Esophagus squamous epithelium (tissue), 4 donors: ENCODE measurements around the gene CSMD2.

Experiments
- POLR2A ChIP-seq, 4 donors: fragments of 450-650 bp; IDR thresholded peaks; one replicate each; pipeline ENCODE4 v1.6.1; 2017; ENCODE audit warnings: antibody characterized with exemption in 4 of 4, mild to moderate bottlenecking in 4 of 4, moderate library complexity in 3 of 4
- TF ChIP-seq, protein P1 (sequence below), 6 experiments: fragments of 450-650 bp in 4 of 6; fragments of 200-600 bp in 2 of 6; sonication (generic) in 2 of 6; IDR thresholded peaks; one replicate each; pipeline ENCODE4 v1.5.1; 2016 to 2019; ENCODE audit warnings: antibody characterized with exemption in 6 of 6, mild to moderate bottlenecking in 4 of 6, moderate library complexity in 4 of 6

DNA sequence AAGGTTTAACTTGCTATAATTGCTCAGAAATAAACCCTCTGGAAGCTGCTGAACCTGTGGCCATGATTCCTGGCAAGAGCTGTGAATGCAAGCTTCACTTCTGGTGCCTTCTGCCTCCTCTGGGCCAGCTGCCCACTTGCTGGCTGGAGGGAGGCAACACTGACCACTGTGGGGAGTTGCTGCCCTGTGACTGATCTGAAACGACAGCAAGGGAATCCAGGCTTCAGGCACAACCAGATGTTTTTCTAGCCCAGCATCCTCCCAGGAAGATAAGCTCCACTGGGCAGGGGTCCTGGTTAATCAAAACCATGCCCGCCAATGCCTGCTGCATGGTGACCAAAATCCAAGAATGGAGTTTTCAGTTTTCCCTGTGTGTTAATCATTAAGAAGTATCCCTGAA is 481.1 kb downstream of the CSMD2 start:
- TF ChIP-seq, protein P1, sequence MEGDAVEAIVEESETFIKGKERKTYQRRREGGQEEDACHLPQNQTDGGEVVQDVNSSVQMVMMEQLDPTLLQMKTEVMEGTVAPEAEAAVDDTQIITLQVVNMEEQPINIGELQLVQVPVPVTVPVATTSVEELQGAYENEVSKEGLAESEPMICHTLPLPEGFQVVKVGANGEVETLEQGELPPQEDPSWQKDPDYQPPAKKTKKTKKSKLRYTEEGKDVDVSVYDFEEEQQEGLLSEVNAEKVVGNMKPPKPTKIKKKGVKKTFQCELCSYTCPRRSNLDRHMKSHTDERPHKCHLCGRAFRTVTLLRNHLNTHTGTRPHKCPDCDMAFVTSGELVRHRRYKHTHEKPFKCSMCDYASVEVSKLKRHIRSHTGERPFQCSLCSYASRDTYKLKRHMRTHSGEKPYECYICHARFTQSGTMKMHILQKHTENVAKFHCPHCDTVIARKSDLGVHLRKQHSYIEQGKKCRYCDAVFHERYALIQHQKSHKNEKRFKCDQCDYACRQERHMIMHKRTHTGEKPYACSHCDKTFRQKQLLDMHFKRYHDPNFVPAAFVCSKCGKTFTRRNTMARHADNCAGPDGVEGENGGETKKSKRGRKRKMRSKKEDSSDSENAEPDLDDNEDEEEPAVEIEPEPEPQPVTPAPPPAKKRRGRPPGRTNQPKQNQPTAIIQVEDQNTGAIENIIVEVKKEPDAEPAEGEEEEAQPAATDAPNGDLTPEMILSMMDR (IDR thresholded peaks at IDR 0.05), result no peak
- TF ChIP-seq POLR2A (IDR thresholded peaks at IDR 0.05), result no peak
